Stimulated activated CD4-positive, alpha-beta T cell treated with anti-CD3 and anti-CD28 coated beads, Interleukin-12 subunit alpha, Interleukin-12 subunit beta, amount 100 ng/mL, for 48 hours (primary cell): Measurements from ENCODE around the gene TMCC3.

Experiments
- DNase-seq, 3 donors: peaks; one replicate each; pipeline ENCODE4 v3.0.0-alpha.2; 2020; ENCODE audit warnings: low read depth in 2 of 3, low spot score in 1 of 3

TMCC3 gene

GRCh38 chr12:94674051-94674451 lies 23.7 kb upstream of the TMCC3 start:
- DNase-seq: no peak

GRCh38 chr12:94673496-94673895 lies 23.1 kb upstream of the TMCC3 start:
- DNase-seq: no peak

GRCh38 chr12:94671917-94672316 lies 21.6 kb upstream of the TMCC3 start:
- DNase-seq: no peak

GRCh38 chr12:94670898-94671297 lies 20.5 kb upstream of the TMCC3 start:
- DNase-seq: no peak

- DNase-seq: no peak
Observed at GRCh38 chr12:94670075-94670474, 19.7 kb upstream of the TMCC3 start.

- no peak for DNase-seq
Observed at GRCh38 chr12:94667031-94667540, 16.7 kb upstream of the TMCC3 start.

GRCh38 chr12:94666158-94666557 lies 15.8 kb upstream of the TMCC3 start:
- no peak for DNase-seq

GRCh38 chr12:94663702-94664101 lies 13.3 kb upstream of the TMCC3 start:
- no peak for DNase-seq

GRCh38 chr12:94663071-94663470 lies 12.7 kb upstream of the TMCC3 start:
- DNase-seq: no peak

GRCh38 chr12:94660436-94660835 lies 10.1 kb upstream of the TMCC3 start:
- no peak for DNase-seq

GRCh38 chr12:94659346-94659930 lies 9.1 kb upstream of the TMCC3 start:
- no peak for DNase-seq

- DNase-seq: no peak
Observed at GRCh38 chr12:94658931-94659330, 8.6 kb upstream of the TMCC3 start.

- DNase-seq: no peak
Observed at GRCh38 chr12:94656556-94656955, 6.2 kb upstream of the TMCC3 start.

GRCh38 chr12:94649349-94650142 lies 811 bp downstream of the TMCC3 start:
- DNase-seq: no peak

GRCh38 chr12:94648578-94648977 lies 1.8 kb downstream of the TMCC3 start:
- DNase-seq: no peak

- no peak for DNase-seq
Observed at GRCh38 chr12:94644141-94644979, 6.0 kb downstream of the TMCC3 start.

- DNase-seq: no peak
Observed at GRCh38 chr12:94643606-94644005, 6.8 kb downstream of the TMCC3 start.

- no peak for DNase-seq
Observed at GRCh38 chr12:94641283-94641682, 9.1 kb downstream of the TMCC3 start.

- peak; percentile 36 to 55 (median 47) for DNase-seq
Observed at GRCh38 chr12:94640134-94640928, 10.0 kb downstream of the TMCC3 start.

GRCh38 chr12:94638521-94638920 lies 11.8 kb downstream of the TMCC3 start:
- no peak for DNase-seq
